OCI-LY7 (cell line): ENCODE results near the gene SLC30A4. TPM values are rescaled to one million over a fixed set of nuclear protein-coding genes. Genes with fewer than 3 reads are reported as not detected.

ENCODE experiments used
- BruUV-seq: library from RNA; stranded (reverse); fragments of 400-500 nt; replicated peaks from 2 replicates; lab custom pipeline; 2021; lab: Mats Ljungman, UMichigan
- CTCF ChIA-PET: fragments of 300-600 bp; sonication (Branson Sonifier 250); formaldehyde crosslinking; loops from one replicate; lab custom pipeline; 2022; ENCODE audit warnings: antibody characterized with exemption; ENCODE audit not compliant: unreplicated experiment; lab: Charles Lee
- POLR2A ChIA-PET: fragments of 300-600 bp; sonication (Branson Sonifier 250); formaldehyde crosslinking; loops from one replicate; lab custom pipeline; 2022; ENCODE audit warnings: antibody characterized with exemption; lab: Charles Lee
- DNase-seq: peaks from one replicate; pipeline ENCODE4 v3.0.0-alpha.2; 2015; ENCODE audit warnings: low spot score
- H2AFZ ChIP-seq: fragments of 200-600 bp; sonication (generic), shearing (Covaris generic); 2 replicates; pipeline ENCODE4 v1.6.1; 2014; ENCODE audit warnings: mild to moderate bottlenecking, antibody characterized with exemption, low read length, moderate library complexity
- H3K27ac ChIP-seq: fragments of 200-600 bp; sonication (generic); 2 replicates; pipeline ENCODE4 v1.5.1; 2014; ENCODE audit warnings: mixed run types, low read depth, mild to moderate bottlenecking, moderate library complexity, low read length, inconsistent platforms; ENCODE audit not compliant: poor library complexity, severe bottlenecking
- H3K36me3 ChIP-seq: fragments of 200-600 bp; sonication (generic); 2 replicates; pipeline ENCODE4 v1.6.1; 2014; ENCODE audit warnings: mild to moderate bottlenecking, antibody characterized with exemption, low read length, moderate library complexity, mixed read lengths; ENCODE audit not compliant: insufficient read depth
- H3K4me1 ChIP-seq: fragments of 200-600 bp; sonication (generic); 2 replicates; pipeline ENCODE4 v1.5.1; 2014; ENCODE audit warnings: mild to moderate bottlenecking, low read length; ENCODE audit not compliant: insufficient read depth, poor library complexity, severe bottlenecking
- H3K4me2 ChIP-seq: fragments of 200-600 bp; sonication (generic); 2 replicates; pipeline ENCODE4 v1.6.1; 2014; ENCODE audit warnings: mild to moderate bottlenecking, low read length
- H3K4me3 ChIP-seq: fragments of 200-600 bp; sonication (generic); 2 replicates; pipeline ENCODE4 v1.5.1; 2014; ENCODE audit warnings: mild to moderate bottlenecking, low read depth, low read length; ENCODE audit not compliant: poor library complexity, severe bottlenecking
- H3K79me2 ChIP-seq: fragments of 200-600 bp; sonication (generic); 2 replicates; pipeline ENCODE4 v1.6.1; 2016; ENCODE audit warnings: low read depth, mild to moderate bottlenecking, low read length, moderate library complexity, mixed read lengths; ENCODE audit not compliant: insufficient read depth
- H3K9me2 ChIP-seq: fragments of 200-600 bp; sonication (generic); 2 replicates; pipeline ENCODE4 v1.6.1; 2016; ENCODE audit warnings: mild to moderate bottlenecking, low read length, mixed read lengths; ENCODE audit not compliant: insufficient read depth
- H3K9me3 ChIP-seq: fragments of 200-600 bp; sonication (generic); 2 replicates; pipeline ENCODE4 v1.6.1; 2014; ENCODE audit warnings: mild to moderate bottlenecking, mixed run types, low read length, mixed read lengths
- H4K20me1 ChIP-seq: fragments of 200-600 bp; sonication (generic); 2 replicates; pipeline ENCODE4 v1.6.1; 2014; ENCODE audit warnings: mild to moderate bottlenecking, antibody characterized with exemption, low read length, moderate library complexity, mixed read lengths; ENCODE audit not compliant: insufficient read depth
- EZH2phosphoT487 ChIP-seq: fragments of 200-600 bp; sonication (generic); IDR thresholded peaks from 2 replicates; pipeline ENCODE4 v1.6.1; 2018; ENCODE audit warnings: low read depth, borderline replicate concordance, mild to moderate bottlenecking, mixed run types, antibody characterized with exemption, low read length, moderate library complexity, mixed read lengths
- intact Hi-C: fragments of 100-400 bp; cut with micrococcal nuclease; formaldehyde crosslinking; loops from one replicate; pipeline ENCODE4 v1.10.0; 2022; ENCODE audit not compliant: unreplicated experiment
- total RNA-seq, 2 experiments: library from RNA; depleted of rRNA in 1 of 2; stranded (reverse); fragments of >200 nt in 1 of 2; shearing (Covaris generic) in 1 of 2; gene quantifications; 2 replicates each; pipeline ENCODE4 v1.2.3, GENCODE V29; 2014 to 2022
- TF ChIP-seq, protein P1 (sequence below): fragments of 200-600 bp; sonication (generic); conservative IDR thresholded peaks from 2 replicates; pipeline ENCODE4 v1.5.1; 2014; ENCODE audit warnings: mild to moderate bottlenecking, antibody characterized with exemption, low read length, moderate library complexity, mixed read lengths

SLC30A4 gene
- total RNA-seq, 2 experiments from 2014 or later = 0.13 to 3.5 TPM

DNA sequence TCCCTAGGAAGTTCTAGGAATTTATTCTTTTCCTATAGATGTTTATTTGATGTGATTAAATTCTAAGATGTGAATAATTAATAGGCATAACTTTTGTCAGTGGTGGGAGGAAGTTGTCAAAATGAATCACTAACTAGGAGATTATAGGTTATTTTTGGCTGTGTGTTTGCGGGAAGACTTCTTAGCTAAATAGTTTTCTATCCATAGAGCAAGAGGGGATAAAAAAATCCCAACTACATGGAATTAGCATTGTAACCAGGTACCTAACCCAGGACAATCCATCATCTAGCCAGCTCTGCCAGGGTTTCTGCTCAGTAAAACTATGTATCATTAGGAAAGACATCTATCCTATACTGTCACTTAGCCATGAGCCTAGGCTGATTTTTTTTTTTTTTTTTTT, 23.9 kb downstream of the SLC30A4 start:
- no peak overlapping the region for H3K27ac ChIP-seq
- no peaks in the 10 kb centered on the region for H3K36me3 ChIP-seq
- ChIA-PET POLR2A (interaction anchor here (0.6 to 0.9 kb wide), 2 partner anchors 12 to 13 kb away, joined by 3 read pairs; no protein-coding TSS in a partner anchor), CTCF (no interaction called here)
- BruUV-seq = no TSS peak
- H3K9me3 ChIP-seq = no peaks in the 10 kb centered on the region
- no peak for TF ChIP-seq EZH2phosphoT487
- TF ChIP-seq, protein P1, sequence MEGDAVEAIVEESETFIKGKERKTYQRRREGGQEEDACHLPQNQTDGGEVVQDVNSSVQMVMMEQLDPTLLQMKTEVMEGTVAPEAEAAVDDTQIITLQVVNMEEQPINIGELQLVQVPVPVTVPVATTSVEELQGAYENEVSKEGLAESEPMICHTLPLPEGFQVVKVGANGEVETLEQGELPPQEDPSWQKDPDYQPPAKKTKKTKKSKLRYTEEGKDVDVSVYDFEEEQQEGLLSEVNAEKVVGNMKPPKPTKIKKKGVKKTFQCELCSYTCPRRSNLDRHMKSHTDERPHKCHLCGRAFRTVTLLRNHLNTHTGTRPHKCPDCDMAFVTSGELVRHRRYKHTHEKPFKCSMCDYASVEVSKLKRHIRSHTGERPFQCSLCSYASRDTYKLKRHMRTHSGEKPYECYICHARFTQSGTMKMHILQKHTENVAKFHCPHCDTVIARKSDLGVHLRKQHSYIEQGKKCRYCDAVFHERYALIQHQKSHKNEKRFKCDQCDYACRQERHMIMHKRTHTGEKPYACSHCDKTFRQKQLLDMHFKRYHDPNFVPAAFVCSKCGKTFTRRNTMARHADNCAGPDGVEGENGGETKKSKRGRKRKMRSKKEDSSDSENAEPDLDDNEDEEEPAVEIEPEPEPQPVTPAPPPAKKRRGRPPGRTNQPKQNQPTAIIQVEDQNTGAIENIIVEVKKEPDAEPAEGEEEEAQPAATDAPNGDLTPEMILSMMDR = no peak
- DNase-seq = no peak
- intact Hi-C loops = no loop called here
- H4K20me1 ChIP-seq = no peaks in the 10 kb centered on the region
- no peaks in the 10 kb centered on the region for H3K4me1 ChIP-seq
- H3K79me2 ChIP-seq = no peaks in the 10 kb centered on the region
- H3K4me3 ChIP-seq = no peak overlapping the region
- H3K9me2 ChIP-seq = no peaks in the 10 kb centered on the region
- H3K4me2 ChIP-seq = no peak overlapping the region
- no peak overlapping the region for H2AFZ ChIP-seq

GRCh38 chr15:45497261-45497660, 25.3 kb downstream of the SLC30A4 start:
- no peaks in the 10 kb centered on the region for H3K36me3 ChIP-seq
- DNase-seq = no peak
- H3K4me3 ChIP-seq = no peak overlapping the region
- intact Hi-C loops = no loop called here
- no peaks in the 10 kb centered on the region for H3K79me2 ChIP-seq
- no peak overlapping the region for H3K27ac ChIP-seq
- POLR2A ChIA-PET = interaction anchor here (0.5 kb wide), 1 partner anchor 280 kb away, joined by 6 read pairs; no protein-coding TSS in a partner anchor
- CTCF ChIA-PET = no interaction called here
- no peak overlapping the region for H3K4me2 ChIP-seq
- BruUV-seq = no TSS peak
- H4K20me1 ChIP-seq = no peaks in the 10 kb centered on the region
- no peak for TF ChIP-seq EZH2phosphoT487
- TF ChIP-seq, protein P1 = no peak
- no peaks in the 10 kb centered on the region for H3K4me1 ChIP-seq
- H3K9me2 ChIP-seq = no peaks in the 10 kb centered on the region
- no peaks in the 10 kb centered on the region for H3K9me3 ChIP-seq
- no peak overlapping the region for H2AFZ ChIP-seq

DNA sequence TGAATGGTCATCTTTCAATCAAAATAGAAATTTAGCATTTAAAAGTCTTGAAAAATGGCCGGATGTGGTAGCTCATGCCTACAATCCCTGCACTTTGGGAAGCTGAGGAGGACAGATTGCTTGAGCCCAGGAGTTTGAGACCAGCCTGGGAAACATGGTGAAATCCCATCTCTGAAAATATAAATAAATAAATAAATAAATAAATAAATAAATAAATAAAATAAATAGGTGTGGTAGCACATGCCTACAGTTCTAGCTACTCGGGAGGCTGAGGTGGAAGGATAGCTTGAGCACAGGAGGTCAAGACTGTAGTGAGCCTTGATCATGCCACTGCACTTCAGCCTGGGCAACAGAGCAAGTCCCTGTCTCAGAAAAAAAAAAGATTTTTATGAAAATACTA, 25.9 kb downstream of the SLC30A4 start:
- DNase-seq = no peak
- intact Hi-C loops = no loop called here
- no peaks in the 10 kb centered on the region for H3K36me3 ChIP-seq
- H3K9me3 ChIP-seq = no peaks in the 10 kb centered on the region
- H3K4me3 ChIP-seq = no peak overlapping the region
- H3K79me2 ChIP-seq = no peaks in the 10 kb centered on the region
- H3K4me2 ChIP-seq = no peak overlapping the region
- no peak overlapping the region for H2AFZ ChIP-seq
- ChIA-PET POLR2A (interaction anchor here (0.5 to 1.2 kb wide), 4 partner anchors 33 to 280 kb away, joined by 3 to 6 read pairs (median 3); no protein-coding TSS in a partner anchor), CTCF (no interaction called here)
- no TSS peak for BruUV-seq
- no peaks in the 10 kb centered on the region for H3K9me2 ChIP-seq
- no peaks in the 10 kb centered on the region for H4K20me1 ChIP-seq
- H3K27ac ChIP-seq = no peak overlapping the region
- no peaks in the 10 kb centered on the region for H3K4me1 ChIP-seq
- no peak for TF ChIP-seq EZH2phosphoT487
- TF ChIP-seq, protein P1 = no peak
